GM21723 (cell line): ENCODE results near the gene CYP24A1.

Source experiments
- ATAC-seq: cut with Tn5 transposase; IDR thresholded peaks from one replicate; pipeline ENCODE4 v1.9.1; 2021; ENCODE audit warnings: mild to moderate bottlenecking, moderate library complexity; ENCODE audit not compliant: unreplicated experiment

CYP24A1 gene

GRCh38 chr20:54158856-54159418, 14.8 kb downstream of the CYP24A1 start:
- no peak for ATAC-seq

DNA sequence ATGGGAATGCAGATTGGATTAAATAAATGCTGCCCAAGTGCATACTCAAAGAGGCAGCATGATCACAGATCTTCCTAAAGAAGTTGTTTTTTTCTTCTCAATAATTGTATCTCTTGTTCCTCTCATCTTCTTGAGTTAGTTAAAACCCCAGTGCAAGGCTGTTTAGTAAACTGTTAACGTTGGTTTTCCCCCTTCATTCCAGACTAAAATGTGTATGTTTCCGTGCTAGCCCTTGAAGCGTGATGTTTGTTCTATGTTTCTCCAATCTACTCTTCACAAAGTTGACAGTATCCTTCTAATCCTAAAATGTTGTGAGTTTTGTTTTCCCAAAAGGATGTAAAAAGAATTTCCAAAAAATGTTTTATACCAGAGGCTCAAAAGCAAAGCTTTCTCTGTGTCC, 15.6 kb downstream of the CYP24A1 start:
- no peak for ATAC-seq

- no peak for ATAC-seq
Observed at GRCh38 chr20:54156981-54157835, 16.6 kb downstream of the CYP24A1 start.

GRCh38 chr20:54156522-54156921, 17.3 kb downstream of the CYP24A1 start:
- ATAC-seq, result no peak

DNA sequence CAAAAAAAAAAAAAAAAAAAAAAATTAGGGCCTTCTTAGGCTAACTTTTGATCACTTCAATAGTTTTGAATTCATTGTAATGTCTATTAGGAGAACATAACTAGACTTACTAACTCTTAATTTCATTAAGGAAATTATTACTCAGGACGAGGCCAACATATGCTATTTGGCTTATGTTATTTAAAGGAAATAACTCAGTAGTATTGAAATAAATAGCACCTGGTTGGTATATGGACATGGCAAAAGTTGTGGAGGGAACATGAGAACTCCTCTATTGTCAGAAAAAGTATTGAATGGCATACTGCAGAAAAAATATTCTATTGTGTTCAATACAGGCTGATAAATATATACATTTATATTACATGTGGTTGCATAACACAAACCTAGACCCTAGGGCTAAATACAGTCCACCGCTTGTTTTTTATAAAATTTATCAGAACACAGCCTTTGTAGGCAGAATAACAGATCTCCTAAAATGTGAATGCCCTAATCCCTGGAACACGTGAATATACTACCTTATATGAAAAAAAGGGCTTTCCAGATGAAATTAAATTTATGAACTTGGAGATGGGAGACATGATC, 18.0 kb downstream of the CYP24A1 start:
- no peak for ATAC-seq

- ATAC-seq, result no peak
Observed at GRCh38 chr20:54154439-54154838, 19.3 kb downstream of the CYP24A1 start.

DNA sequence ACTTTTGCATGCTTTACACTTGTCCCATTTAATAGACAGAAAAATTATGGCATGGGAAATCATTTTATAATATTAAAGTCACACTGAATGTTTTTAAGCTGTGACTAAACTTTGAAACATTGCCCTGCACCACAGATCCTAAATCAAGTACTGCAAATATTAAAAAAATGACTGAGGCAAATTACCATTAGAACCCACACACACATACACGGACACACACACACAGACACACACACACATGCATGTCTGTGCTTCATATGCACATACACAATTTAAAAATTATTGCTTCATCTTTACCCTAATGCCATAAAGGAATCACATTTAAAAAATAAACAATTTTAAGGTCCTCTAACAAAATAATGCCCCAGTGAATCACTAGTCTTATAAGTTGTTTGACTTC, 19.9 kb downstream of the CYP24A1 start:
- no peak for ATAC-seq

DNA sequence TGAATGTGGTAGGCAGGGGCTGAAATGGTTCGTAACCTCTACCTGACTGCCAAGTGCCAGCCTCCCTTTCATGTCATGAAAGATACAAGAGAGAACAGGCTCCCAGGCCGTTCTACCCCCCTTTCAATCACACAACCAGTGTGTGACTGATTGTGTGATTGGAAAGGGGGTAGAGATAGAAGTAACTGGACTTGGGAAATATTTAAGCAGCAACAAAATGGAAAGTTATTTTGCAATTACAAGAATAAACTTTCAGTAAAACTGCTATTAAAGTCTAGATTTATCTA, 20.8 kb downstream of the CYP24A1 start:
- no peak for ATAC-seq

DNA sequence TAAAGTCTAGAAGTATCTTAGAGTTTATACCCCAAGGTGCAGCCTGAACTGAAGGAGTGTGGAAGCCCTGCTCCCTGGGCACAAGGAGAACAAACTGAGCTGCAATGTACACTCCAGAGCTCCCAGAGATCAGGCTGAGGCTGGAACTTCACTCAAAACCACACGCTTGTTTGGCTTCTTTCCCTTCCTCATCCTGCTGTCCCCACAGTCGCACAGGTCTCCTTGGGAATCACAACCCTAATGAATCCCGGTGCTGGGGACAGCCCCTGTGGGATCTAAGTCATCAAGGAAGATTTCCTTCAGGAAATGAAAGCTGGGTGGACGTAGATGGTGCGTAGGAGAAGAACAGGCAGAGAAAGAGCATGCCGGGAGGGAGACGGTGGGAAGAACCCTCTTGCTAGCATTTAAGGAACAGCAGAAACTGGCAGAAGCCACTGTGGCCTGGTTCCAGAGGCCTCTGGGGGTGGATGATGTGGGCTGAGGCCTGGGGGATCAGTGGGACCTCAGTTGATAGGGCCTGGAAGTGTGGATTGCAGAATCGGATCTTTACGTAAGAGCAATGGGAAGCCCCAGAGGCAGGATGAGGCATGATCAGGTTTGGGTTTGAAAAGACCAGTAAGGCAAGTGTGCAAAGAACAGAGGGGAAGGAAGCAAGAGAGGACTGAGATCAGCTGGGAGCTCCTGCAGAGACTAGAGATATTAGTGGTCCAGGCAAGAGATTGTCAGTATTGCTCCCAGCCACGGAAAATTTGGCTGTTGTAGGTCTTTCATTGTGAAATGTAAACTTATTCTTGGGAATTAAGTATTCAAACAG, 21.4 kb downstream of the CYP24A1 start:
- ATAC-seq, result no peak

GRCh38 chr20:54151511-54152226, 22.1 kb downstream of the CYP24A1 start:
- no peak for ATAC-seq

- ATAC-seq, result no peak
Observed at GRCh38 chr20:54151075-54151439, 22.7 kb downstream of the CYP24A1 start.

DNA sequence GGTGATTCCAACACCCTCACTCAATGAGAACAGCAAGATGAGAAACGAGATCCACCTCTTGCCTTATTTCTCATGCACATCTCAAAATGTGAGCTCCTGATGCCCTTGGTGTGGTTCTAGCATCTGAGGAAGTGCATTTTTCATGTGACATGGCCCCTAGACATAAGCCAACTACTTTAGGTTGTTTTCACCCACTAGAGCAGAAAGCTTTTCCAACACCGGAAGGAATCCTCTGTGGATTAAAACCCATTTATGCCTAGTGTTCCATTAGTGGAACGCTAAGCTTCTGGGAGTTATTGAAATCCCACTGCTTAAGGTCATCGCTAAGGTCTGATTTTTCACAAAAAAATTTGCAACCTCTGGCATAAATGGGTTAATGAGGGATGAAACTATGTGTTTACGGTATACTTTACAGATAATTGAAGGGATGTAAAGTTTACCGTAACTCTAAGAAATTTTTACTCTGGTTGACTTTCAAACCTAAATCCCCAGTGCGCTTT, 24.0 kb downstream of the CYP24A1 start:
- ATAC-seq, result no peak

DNA sequence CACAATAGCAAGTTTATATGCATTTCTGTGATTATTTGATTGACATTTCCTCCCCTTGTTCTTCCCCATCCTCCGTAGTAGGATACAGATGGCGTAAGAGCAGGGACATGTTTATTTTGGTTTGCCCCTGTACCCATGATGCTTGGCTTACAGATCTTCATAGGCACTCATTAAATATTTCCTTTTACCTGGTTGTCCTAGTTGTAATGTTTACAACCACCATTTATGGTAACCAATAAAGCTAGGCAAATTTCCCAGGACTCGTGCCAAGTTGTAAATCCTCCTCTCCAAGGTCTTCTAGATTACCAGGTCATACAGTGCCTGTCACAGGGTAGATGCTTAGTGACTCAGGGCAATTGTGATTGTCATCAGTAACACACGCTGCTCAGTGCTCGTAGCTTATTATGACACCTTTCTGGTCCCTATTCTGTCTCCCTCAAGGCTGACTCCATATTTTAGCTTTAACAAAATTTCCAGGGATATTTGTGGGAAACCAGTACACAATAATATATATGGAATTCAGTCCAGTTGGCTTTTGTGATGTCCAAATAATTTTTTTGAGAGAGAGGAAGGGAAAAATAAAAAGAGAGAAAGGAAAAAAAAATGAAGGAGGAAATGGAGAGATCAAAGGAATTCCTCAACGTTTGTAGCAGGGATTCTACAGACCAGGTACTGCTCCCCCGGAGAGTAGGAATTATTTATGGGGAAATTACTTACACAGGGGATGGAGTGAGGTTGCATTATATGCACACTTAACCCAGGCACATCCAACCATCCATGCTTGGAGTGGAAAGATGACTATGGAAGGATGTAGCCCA, 24.6 kb downstream of the CYP24A1 start:
- no peak for ATAC-seq

- no peak for ATAC-seq
Observed at GRCh38 chr20:54146672-54147071, 27.1 kb downstream of the CYP24A1 start.

DNA sequence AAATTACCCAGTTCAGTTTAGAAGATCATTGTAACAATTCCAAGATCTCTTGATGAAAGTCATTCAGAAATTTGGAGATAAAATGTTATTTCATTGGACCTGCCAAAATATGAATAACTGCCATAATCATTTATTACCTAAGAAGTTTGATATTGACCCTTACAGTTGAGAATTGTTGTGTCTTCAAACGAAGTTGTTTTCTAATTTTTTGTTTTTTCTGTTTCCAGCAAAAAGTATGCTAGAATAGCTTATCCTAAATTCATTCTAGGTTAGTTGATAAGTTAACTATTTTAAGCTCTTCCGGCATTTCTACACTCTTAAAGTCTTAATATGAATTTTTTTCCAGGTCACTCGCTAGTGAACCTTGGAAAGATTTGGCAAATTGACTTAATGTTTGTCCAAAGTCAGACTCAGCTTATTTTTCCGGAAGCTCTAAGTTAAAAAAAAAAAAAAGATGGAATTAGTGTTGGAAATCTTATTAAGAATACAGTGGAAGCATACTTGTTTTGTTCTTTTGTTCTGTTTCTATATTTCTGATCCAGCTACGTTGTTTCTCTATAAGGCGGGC, 28.9 kb downstream of the CYP24A1 start:
- no peak for ATAC-seq

DNA sequence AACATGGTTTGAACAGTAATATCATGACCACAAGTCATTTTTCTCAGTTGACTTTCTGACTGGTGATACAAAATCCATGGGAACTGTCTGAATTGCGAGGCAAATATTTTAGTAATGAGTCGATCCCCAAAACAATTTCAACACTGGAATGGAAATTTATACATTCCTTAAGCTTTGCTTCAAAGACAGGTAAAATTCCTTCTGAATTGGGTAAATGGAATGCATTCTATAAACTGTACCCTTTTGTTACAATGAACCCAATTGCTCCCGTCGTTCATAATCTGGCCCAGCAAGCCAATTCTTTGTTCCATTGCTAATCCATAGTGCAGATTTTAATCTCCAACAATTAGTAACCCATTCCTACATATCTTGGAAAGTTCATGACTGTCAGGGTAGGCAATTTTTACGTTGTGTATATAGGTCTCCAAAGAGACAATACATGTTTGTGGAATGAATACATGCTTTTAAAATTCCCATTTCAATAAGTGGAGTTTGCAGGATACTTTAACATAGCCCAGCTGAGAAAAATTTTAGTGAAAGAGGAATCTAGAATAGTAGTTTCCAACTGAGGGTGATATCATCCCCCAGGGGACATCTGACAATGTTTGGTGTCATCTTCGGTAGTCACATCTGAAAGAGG, 32.7 kb downstream of the CYP24A1 start:
- no peak for ATAC-seq

DNA sequence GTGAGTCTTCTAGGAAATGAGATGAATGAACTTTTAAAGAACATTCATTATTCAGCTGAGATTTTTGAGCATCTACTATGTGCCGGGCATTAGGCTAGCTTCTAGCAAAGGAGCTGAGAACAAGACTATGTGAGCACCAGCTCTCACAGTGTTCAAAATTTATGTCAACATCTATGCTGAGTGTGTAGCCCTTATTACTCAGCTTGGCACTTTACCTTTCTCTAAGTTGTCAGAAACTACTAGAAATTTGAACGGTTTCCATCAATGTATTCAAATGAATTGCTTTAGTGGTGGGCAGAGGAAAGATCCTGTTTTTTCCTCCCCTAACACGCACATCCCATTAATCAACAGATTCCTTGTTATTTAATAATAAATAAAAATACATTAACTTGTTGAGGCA, 33.3 kb downstream of the CYP24A1 start:
- no peak for ATAC-seq

- ATAC-seq, result no peak
Observed at GRCh38 chr20:54140067-54140466, 33.7 kb downstream of the CYP24A1 start.

GRCh38 chr20:54139188-54139587, 34.6 kb downstream of the CYP24A1 start:
- ATAC-seq, result no peak
